HG03196 (cell line): ENCODE data around the gene RARA.

ENCODE experiments used
- ATAC-seq: cut with Tn5 transposase; IDR thresholded peaks from one replicate; pipeline ENCODE4 v1.9.1; 2021; ENCODE audit not compliant: unreplicated experiment

RARA gene

DNA sequence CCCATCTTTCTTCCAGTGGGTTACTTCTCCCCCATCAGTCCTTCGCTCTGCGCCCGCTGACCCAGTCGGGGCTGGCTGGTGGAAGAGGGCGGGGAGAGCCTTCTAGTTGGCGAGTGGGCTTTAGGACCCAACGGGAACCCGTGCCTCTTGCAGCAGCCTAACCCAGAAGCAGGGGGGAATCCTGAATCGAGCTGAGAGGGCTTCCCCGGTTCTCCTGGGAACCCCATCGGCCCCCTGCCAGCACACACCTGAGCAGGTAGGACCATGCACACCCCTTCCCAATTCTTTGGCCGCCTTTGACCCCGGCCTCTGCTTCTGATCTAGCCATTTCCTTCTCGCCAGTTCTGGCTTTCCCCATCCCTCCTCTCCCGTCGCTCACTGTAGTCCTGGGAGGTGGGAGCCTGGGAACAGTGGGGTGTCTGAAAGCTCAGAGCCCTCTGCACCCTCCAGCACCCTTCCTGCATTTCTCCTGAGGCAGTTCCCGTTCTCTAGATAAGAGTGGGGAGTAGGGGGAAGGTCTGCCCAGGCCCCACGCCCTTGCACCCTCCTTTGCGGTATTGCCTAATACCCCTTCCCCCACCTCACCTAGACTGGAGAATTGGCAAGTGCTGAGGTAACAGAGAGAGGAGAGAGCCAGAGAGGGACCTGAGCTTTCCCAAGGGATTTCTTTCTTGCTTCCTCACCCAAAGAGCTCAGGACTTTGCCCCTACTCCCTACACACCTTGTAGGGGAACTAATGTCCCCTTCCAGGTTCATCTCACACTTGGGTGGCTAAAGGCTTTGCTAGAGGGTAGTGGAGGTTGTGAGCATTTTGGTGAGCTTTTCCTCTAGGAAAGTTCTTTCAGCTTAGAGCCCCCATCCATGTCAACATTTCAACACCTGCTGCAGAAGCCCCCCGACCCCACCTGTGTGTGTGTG is at the start of gene RARA:
TSS of gene RARA (plus strand) at position 150 of the 918 bp plus-strand sequence. CDS start 22,039 bp downstream, outside the sequence.
- no peak for ATAC-seq

DNA sequence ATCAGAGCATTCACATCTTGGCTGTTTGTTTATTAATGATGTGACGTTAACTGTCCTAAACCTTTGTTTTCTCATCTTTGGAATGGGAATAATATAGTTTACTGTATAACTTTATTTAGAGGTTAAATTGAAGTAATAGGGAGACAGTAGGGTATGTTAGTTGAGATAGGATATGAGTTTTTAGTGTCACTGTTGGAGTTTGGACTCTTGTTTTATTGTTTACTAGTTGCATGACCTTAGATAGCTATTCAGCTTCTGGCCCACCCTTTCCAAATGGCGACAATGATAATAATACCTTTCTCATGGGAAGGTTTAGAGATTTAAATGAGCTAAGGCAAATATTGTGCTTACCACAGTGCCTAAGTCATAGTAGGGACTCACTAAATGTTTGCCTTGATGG is 49.5 kb upstream of the RARA start:
- ATAC-seq: no peak

DNA sequence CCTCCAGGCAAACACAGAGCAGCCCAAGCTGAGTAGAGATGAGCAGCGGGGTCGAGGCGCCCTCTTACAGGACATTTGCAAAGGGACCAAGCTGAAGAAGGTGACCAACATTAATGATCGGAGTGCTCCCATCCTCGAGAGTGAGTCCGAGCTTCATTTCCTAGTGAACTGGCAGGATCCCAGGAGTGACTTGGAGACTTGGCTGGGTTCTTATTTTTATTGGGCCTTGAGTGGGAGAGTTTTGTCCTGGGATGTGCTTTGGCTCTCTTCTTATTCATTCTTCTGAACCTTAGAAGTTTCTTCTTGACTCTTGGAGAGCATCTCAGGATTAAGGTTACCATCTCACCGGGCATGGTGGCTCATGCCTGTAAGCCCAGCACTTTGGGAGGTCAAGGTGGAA is 48.5 kb upstream of the RARA start:
- ATAC-seq: no peak

DNA sequence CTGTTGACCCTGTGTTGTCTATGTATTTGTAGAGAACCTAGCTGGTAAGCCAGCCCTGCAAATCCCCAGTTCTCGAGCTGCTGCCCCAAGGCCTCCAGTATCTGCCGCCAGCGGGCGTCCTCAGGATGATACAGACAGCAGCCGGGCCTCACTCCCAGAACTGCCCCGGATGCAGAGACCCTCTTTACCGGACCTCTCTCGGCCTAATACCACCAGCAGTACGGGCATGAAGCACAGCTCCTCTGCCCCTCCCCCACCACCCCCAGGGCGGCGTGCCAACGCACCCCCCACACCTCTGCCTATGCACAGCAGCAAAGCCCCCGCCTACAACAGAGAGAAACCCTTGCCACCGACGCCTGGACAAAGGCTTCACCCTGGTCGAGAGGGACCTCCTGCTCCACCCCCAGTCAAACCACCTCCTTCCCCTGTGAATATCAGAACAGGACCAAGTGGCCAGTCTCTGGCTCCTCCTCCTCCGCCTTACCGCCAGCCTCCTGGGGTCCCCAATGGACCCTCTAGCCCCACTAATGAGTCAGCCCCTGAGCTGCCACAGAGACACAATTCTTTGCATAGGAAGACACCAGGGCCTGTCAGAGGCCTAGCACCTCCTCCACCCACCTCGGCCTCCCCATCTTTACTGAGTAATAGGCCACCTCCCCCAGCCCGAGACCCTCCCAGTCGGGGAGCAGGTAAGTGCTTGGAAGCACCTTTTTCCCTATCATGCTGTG is 44.4 kb upstream of the RARA start:
- no peak for ATAC-seq

DNA sequence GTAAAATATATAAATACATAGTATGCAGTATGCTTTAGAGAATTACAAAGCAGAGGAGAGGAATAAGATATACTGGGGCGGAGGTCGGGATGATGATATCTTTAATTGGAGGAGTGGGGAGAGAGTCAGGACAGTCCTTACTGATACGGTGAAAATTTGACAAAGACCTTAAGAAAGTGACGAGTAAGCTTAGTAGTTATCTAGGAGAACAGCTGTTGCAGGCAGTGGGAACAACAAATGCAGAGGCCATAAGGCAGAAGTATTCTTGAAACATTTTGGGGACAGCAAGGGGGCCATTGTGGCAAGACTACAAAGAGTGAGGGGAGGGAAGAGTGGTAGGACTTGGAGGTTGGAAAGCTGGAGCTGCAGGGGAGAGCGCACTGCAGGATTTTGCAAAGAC is 43.6 kb upstream of the RARA start:
- ATAC-seq: no peak

DNA sequence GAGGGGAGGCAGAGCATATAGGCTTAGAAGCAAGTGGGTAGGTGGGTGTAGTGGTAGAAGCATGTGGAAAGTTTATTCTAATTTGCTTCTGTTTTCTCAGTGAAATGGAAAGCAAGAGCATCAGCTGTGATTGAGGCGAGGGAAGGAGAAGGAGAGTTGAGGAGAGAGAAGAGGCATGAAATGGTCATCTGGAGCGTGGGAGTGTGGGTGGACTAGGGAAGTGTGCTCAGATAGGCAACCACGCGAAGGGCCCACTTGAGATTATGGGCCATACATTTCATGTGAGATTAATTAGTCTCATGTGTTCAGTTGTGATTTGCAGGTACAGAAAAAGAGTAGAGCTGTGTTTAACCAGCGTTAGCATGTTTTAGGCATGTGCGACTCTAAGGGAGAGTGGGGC is 42.1 kb upstream of the RARA start:
- ATAC-seq: no peak

DNA sequence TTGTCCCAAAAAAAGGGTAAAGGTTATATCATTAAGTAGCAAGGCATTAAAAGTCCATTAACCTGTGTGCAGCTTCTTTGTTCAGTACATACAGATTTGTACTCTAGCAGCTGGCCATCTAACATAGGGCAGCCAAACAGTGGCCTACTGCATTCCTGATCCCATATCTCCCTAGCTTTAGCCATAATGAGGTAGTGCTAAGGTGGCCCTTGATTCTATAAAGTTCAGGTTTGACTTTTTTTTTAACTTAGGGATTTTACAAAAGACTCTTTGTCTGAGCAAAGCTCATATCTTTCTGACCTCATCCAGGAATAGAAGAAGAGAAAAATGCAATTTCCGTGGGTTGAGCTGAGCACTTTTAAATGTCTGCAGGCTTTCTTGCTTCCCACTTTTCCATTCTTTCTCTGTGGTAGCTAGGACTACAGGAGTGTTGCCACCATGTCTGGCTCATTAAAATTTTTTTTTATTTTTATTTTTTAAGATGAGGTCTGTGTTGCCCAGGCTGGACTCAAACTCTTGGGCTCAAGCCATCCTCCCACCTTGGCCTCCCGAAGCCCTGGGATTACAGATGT is 40.8 kb upstream of the RARA start:
- no peak for ATAC-seq

DNA sequence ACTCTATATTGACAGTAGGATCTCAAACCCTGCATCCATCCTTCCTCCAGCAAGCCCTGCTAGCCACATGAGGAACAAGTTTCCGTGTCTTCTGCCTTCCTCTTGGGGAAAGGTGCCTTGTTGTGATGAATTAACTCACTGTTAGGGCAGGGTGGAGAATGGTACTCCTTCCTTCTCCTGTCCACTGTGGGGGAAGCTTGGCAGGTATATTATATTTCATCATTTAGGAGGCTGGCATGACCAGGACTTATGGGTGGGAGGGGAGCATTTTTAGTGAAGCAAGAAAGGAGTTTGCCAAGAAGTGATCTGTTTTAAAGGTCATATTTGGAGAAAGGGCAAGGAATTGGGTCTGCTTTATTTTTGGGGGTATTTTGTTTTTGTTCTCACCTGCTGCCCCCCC is 30.6 kb upstream of the RARA start:
- no peak for ATAC-seq

DNA sequence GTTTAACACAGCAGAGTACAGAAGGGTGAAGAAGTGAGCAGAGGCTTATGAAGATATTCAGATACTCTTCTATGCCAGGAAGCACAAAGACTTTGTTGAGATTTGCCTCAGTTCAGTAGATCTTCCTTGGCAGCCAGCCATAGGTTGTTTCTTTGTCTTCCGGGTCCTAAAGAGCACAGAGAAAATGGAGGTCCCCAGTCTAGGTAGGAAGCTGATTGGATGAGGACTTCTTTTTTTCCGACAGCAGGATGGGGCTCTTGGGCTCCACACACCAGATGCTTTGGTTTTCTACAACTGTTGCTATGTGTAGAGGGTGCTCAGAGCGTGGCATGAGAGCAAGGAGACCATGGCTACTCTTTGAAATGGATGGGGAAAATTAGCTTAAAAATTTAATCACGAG is 29.6 kb upstream of the RARA start:
- ATAC-seq: no peak

DNA sequence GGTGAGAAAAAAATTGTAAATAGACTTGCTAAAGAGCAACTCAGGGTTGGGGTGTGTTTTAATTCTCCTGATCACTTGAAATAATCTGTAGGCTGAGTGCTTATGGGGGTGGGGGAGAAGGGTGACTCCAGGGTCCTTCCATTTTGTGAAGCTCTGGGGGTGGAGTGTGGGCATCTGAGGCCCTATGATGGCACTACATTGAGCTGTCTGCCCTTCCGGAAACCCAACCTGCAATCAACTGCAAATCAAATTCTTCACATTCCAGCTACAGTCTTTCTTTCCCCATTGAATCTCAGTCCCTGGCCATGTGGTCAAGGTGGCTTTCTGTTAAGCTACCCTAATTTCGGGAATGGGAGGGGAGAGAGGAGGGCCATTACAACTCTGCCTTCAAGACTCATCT is 27.3 kb upstream of the RARA start:
- ATAC-seq: no peak

DNA sequence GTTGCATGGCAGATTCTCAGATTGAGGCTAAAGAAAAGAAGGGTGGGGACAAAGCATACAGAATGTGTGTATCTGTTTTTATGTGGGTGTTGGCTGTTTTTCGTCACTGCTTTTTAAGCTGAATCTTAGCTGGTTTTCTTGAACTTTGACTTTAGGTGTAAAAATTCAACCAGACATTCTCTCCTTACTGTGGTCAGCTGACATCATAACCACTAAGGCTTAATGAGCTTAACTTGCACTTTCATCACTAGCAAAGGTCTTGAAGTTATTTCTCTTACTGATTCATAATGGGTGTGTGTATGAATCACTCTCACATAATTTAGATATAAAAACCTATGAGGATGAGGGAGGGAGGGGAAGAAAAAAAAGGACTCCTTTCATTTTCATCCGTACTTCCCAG is 25.3 kb upstream of the RARA start:
- ATAC-seq: no peak

DNA sequence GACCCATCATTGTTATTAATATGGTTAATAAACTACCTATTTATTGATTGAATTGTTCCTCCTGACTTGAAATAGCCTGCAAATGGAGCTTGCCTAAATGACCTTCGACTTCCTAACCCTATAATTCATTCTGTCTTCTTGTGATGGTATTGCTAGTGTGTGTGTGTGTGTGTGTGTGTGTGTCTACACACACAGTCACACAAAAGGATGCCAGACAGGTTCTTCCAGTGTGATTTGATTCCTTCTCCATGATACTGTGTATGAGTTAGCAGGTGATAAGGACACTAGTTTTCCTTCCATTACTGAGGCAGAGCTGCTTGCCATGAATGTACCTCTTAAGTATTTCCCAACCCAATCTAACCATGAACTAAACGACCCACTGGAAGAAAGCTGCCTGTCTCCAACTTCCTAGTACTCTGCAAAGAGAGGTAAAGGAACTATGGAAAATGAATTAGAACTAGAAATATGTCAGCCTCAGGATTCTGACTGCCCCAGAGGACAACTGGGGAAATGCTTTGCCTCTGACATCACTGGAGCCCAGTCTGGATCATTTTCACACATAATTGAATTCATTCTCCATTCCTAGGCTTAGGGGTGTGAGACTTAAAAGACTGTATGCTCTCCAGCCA is 24.8 kb upstream of the RARA start:
- no peak for ATAC-seq

DNA sequence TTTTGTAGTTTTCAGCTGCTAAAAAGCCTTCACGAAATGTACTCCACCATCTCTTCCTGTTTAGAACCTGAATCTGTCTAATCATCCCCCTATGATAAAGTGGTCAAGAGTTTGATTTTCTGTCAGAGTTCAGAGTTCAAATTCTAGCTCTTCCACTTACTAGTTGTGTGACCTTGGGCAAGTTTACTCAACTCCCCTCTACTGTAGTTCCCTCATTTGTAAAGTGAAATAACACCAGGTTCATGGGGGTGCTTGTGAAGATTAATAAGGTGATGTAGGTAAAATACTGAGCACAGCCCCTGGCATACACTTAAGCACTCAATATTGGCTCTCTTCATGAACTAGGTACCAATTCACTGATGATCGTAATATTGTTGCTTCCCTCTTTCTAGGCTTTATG is 22.5 kb upstream of the RARA start:
- ATAC-seq: no peak

DNA sequence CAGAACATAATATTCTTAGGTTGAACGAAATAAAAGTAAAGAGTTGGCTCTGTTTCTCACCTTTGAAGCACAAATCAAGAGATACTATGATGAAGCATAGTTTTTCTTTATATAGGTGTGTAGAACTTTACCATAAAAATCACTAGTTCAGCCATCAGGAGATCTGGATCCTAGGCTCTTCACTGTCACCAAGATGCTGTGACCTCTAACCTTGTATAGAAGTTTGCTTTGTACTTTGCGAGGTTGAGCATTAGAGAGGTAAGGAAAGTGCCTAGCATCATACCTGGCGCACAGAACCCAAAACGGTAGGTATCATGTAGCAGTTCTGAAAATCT is 21.9 kb upstream of the RARA start:
- ATAC-seq: no peak

DNA sequence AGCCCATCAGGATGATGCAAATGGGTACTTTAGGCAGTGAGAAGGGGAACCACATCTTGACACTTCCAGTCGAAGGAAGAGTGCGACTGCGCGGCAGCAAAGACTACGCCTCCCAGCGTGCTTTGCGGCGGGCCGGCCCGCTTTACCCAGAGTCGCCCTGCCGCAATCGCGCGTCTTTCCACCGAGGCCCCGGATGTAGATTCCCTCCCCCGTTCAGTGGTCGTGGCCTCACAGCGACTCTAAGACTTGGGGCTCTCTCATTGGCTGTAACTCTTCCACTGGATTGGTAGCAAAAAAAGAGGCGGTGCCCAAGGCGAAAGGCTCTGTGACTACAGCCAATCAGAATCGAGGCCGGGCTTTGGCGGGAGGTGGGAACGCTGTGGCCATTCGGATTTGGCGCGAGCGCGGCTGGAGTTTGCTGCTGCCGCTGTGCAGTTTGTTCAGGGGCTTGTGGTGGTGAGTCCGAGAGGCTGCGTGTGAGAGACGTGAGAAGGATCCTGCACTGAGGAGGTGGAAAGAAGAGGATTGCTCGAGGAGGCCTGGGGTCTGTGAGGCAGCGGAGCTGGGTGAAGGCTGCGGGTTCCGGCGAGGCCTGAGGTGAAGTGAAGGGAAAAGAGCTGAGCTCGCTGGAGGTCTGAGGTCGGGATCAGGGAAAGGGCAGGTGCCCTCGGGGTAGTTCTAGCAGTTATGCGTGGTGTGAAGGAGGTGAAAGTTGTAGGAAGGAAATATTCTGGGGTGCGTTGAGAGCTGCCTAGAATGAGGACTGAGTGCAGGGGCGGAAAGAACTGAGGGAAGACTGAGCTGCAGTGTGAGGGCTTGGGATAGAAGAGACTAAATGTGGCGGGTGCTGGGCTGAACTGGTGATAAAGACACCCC is 21.2 kb upstream of the RARA start, which contains the start of gene CDC6:
TSS of gene CDC6 (plus strand) at position 386 of the 876 bp plus-strand sequence. CDS start 1,542 bp downstream, outside the sequence.
- ATAC-seq: peak; percentile 91

DNA sequence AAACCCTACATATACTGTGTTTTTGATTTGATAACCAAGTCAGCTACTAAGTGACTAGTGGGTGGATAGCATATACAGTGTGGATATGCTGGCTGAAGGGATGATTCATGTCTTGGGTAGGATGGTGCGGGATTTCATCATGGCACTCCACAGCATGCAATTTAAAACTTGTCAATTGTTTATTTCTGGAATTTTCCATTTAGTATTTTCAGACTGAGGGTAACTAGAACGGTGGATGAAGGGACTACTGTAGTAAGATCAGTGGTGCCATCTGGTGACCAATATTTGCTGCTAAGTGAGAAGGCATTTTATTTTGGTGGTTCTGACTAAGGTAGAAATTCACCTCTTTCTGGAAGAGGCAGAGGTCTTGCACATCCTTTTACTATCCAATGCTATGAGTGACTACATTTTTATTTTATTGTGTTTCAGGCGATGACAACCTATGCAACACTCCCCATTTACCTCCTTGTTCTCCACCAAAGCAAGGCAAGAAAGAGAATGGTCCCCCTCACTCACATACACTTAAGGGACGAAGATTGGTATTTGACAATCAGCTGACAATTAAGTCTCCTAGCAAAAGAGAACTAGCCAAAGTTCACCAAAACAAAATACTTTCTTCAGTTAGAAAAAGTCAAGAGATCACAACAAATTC is 18.2 kb upstream of the RARA start:
- no peak for ATAC-seq

DNA sequence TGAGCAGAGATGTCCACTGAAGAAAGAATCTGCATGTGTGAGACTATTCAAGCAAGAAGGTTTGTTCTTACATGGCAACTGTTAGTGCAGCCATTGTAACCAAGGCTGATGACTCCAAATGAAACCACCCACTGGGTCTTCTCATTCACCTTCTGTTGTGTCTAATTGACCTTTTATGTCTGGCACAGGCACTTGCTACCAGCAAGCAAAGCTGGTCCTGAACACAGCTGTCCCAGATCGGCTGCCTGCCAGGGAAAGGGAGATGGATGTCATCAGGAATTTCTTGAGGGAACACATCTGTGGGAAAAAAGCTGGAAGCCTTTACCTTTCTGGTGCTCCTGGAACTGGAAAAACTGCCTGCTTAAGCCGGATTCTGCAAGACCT is 17.7 kb upstream of the RARA start:
- ATAC-seq: no peak

DNA sequence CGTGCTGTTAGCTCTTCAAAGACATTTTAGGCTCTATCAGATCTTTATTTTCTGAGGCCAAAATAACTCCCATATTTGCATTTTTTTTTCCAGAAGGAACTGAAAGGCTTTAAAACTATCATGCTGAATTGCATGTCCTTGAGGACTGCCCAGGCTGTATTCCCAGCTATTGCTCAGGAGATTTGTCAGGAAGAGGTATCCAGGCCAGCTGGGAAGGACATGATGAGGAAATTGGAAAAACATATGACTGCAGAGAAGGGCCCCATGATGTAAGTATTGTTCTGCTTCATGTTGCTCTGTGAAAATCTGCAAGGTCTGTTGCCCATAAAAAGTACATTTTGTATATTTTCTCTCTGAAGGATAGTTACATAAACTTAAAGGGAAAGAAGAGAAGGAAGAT is 15.6 kb upstream of the RARA start:
- ATAC-seq: no peak

DNA sequence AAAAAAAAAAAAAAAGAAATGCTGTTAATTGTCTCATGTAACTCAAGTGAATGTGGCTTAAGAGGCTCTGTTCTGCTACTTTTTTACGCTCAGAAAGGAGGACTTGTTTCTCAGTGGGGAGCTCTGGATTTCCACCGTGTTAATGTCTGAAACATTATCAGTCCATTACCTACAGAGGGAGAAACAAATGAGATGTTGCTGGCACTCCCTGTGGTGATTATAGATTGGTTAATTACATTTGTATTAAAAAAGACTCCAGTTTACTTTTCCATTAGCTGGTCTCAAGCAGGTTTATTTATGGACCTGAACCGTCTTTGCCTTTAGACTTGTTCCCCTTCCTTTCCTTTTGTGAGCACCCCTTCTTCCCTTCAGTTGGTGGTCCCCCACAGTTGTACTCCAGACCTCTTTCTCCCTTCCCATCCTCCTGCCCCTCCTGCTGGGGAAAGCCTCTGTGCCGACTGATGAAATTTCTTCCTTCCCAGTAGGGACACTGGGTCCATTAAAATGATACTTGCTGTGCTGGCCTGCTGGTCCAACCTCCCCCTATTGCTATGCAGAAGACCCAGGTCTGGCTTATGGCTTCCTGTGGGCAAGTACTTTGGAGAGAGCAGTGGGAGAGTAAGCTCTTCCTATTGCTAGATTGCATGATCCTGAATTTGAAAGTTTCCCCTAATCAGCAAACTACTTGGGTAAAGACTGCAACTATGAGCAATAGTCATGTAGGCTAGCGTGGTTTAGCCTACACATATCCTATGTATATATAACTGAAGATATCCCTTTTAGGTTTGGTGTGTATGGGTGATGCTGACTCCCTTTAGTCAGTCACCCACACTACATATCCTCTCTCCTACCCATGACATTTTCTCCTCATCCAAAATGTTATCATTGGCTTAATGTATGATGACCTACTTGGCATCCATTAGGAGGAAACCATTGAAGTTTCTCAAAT is 13.2 kb upstream of the RARA start:
- no peak for ATAC-seq
